Kidney (tissue), 14 donors: ENCODE measurements around the gene ZG16. TPM values are rescaled to one million over a fixed set of nuclear protein-coding genes. Genes with fewer than 3 reads are reported as not detected.
A peak's percentile ranks its signal among the peaks of the same experiment; 100 is the strongest.
"Not testable (repeated sequence)": the region's sequence is repeated elsewhere in the genome, so short reads cannot be mapped to it uniquely, and the experiment has no call there.

Experiments used
- DNase-seq, 5 donors: peaks; one replicate each; pipeline ENCODE4 v3.0.0-alpha.2; 2013 to 2020
- FAIRE-seq: peaks from 2 replicates; lab custom pipeline; 2012; peaks lifted over from hg19 to GRCh38; lab: Jason Lieb, UNC
- H3K27ac ChIP-seq, 2 donors: one replicate each; pipeline ENCODE4 v1.7.0; 2013; ENCODE audit warnings: low read depth in 2 of 2, low read length in 2 of 2, inconsistent platforms in 1 of 2
- H3K27me3 ChIP-seq: one replicate; pipeline ENCODE4 v1.7.1; 2013; ENCODE audit warnings: low read length, inconsistent platforms; ENCODE audit not compliant: control insufficient read depth, insufficient read depth
- H3K36me3 ChIP-seq, 3 donors: one replicate each; pipeline versions ENCODE4 v1.7.0 to v1.7.1; 2013; ENCODE audit warnings: low read length in 3 of 3, control low read depth in 1 of 3, inconsistent platforms in 1 of 3; ENCODE audit not compliant: insufficient read depth in 3 of 3, control insufficient read depth in 2 of 3
- H3K4me1 ChIP-seq, 3 donors: one replicate each; pipeline versions ENCODE4 v1.7.0 to v1.7.1; 2013; ENCODE audit warnings: low read length in 3 of 3, inconsistent platforms in 1 of 3, low read depth in 1 of 3; ENCODE audit not compliant: control insufficient read depth in 2 of 3, insufficient read depth in 2 of 3
- H3K4me3 ChIP-seq, 3 donors: one replicate each; pipeline versions ENCODE4 v1.7.0 to v1.8.1; 2013; ENCODE audit warnings: low read length in 3 of 3, control low read depth in 1 of 3, inconsistent platforms in 1 of 3
- H3K9ac ChIP-seq, 3 donors: one replicate each; pipeline versions ENCODE4 v1.7.0 to v1.7.1; 2013; ENCODE audit warnings: low read length in 3 of 3, control low read depth in 1 of 3, inconsistent platforms in 1 of 3
- H3K9me3 ChIP-seq, 3 donors: one replicate each; pipeline versions ENCODE4 v1.7.0 to v1.7.1; 2013; ENCODE audit warnings: low read length in 3 of 3, control low read depth in 1 of 3, inconsistent platforms in 1 of 3; ENCODE audit not compliant: control insufficient read depth in 2 of 3, insufficient read depth in 1 of 3
- CTCF ChIP-seq: IDR thresholded peaks from 3 replicates; pipeline ENCODE4 v1.5.1; 2012; ENCODE audit warnings: mild to moderate bottlenecking, moderate library complexity, borderline replicate concordance; ENCODE audit not compliant: insufficient read depth; ENCODE audit errors: extremely low read depth
- intact Hi-C: fragments of 100-400 bp; cut with DNase I; formaldehyde crosslinking; loops from one replicate; pipeline ENCODE4 v1.11.1; 2022
- polyA plus RNA-seq: library from polyadenylated mRNA; stranded (reverse); fragments of 350-450 nt; fragmentation: Illumina TruSeq; extraction: RNeasy Lipid Tissue Mini Kit (QIAGEN cat#74804); gene quantifications from one replicate; pipeline ENCODE4 v1.2.3, GENCODE V29; 2014; ENCODE audit warnings: low read depth, low replicate concordance; ENCODE audit not compliant: insufficient read depth
- total RNA-seq: library from RNA; stranded (reverse); fragmentation: NEBNext Ultra II Directional; extraction: Animal tissue kit (Norgen Biotek cat#: 25700); gene quantifications from one replicate; pipeline ENCODE4 v1.2.1, GENCODE V29; 2021
- donor health status: control.
- donor health status: control.
- donor health status: control.
- donor health status: control.
- donor health status: control.
- donor health status: DM: yes; HTN: yes; CAD: no.
- donor health status: Normal renal cell carcinoma (clear cell type).

The ZG16 gene
- total and polyA plus RNA-seq, 2 donors from 2014 or later: not detected

DNA sequence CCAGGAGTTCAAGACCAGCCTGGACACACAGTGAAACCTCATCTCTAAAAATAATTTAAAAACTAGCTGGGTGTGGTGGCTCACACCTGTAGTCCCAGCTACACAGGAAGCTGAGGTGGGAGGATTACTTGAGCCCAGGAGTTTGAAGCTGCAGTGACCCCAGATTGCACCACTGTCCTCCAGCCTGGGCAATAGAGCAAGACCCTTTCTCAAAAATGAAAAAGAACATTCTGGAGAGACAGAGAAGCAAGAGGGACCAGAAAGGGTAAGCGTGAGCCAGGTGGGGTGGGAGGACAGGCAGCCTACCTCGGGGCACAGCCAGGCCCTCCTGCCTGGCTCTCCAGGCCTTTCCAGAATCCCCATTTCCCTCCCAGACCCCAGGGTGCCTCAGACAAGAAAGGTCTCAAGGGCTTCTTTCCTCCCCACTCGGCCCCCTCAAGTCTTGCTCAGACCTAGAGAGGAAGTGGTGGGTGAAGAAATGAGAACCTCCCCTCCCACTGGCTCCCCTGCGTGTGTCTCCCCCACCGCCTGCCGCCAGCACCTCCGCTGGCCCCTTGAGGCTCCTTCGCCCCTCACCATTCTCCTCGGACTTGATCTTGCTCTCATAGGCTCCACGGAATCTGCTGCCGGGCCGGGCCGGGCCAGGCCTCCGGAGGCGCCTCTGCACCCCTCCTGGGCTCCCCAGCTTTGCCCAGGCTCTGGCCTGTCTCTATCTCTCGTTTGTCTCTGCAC, 32.8 kb upstream of the ZG16 start:
- FAIRE-seq (no peak), DNase-seq (peak in 1 of 5 donors; percentile 68)
- intact Hi-C loops: no loop called here
- Histone ChIP-seq H3K4me1 (no peaks in the 10 kb centered on the region), H3K9me3 (no peaks in the 10 kb centered on the region), H3K36me3 (no peaks in the 10 kb centered on the region), H3K9ac (no peak overlapping the region), H3K4me3 (no peak overlapping the region), H3K27me3 (no peaks in the 10 kb centered on the region), H3K27ac (no peak overlapping the region)
- TF ChIP-seq CTCF: no peak

DNA sequence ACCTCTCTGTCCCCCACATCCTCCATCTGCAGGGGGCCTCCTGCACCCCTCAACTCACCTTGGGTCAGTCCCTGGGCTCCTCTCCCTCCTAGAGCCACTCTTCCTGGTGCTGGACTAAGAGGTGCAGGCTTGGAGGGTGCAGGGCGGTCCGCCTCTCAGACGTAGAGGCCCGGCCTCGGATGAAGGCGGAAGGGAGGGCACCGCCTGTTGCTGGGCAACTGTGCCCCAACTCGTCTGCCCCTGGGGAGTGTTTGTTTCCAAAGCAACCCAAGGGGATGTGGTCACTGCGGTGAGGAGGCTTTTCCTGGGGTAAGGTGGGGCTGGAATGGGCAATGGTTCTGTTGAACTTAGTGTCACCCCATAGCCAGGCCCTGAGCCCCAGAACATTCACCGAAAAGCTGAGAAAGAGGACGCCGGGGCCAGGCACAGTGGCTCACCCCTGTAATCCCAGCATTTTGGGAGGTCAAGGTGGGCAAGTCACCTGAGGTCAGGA, 32.2 kb upstream of the ZG16 start, which contains the start of gene C16orf54:
TSS of gene C16orf54 (minus strand) at position 138 of the 493 bp plus-strand sequence. CDS start 1,039 bp downstream, outside the sequence.
- no peak within 1 kb of the TSS for H3K4me3 ChIP-seq
- no peak for FAIRE-seq
- no peaks in the 10 kb centered on the region for H3K27me3 ChIP-seq
- no peaks in the 10 kb centered on the region for H3K4me1 ChIP-seq
- no peak for TF ChIP-seq CTCF
- H3K36me3 ChIP-seq: no peaks in the 10 kb centered on the region
- H3K27ac ChIP-seq: no peak within 1 kb of the TSS
- intact Hi-C loops: no loop called here
- H3K9me3 ChIP-seq: no peaks in the 10 kb centered on the region
- no peak within 1 kb of the TSS for H3K9ac ChIP-seq
- peak in 2 of 5 donors; percentile 11 to 91 for DNase-seq

DNA sequence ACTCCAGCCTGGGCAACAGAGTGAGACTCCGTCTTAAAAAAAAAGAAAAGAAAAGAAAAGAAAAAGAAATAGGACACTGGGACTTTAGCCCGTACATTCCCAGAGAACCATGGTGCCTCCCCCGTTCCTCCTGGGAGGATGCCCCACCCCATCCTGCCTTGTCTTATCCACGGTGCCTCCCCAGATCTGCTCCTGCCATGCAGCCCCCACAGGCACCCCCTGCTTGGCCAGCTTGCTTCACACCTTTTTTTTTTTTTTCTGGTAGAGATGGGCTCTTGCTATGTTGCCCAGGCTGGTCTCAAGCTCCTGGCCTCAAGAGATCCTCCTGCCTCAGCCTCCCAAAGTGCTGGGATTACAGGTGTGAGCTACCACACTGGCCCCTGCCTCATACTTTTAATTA, 31.5 kb upstream of the ZG16 start:
- H3K4me3 ChIP-seq, H3K9ac ChIP-seq, FAIRE-seq, H3K36me3 ChIP-seq, DNase-seq, H3K9me3 ChIP-seq, intact Hi-C loops, H3K27ac ChIP-seq, H3K27me3 ChIP-seq, H3K4me1 ChIP-seq: not testable (repeated sequence)

DNA sequence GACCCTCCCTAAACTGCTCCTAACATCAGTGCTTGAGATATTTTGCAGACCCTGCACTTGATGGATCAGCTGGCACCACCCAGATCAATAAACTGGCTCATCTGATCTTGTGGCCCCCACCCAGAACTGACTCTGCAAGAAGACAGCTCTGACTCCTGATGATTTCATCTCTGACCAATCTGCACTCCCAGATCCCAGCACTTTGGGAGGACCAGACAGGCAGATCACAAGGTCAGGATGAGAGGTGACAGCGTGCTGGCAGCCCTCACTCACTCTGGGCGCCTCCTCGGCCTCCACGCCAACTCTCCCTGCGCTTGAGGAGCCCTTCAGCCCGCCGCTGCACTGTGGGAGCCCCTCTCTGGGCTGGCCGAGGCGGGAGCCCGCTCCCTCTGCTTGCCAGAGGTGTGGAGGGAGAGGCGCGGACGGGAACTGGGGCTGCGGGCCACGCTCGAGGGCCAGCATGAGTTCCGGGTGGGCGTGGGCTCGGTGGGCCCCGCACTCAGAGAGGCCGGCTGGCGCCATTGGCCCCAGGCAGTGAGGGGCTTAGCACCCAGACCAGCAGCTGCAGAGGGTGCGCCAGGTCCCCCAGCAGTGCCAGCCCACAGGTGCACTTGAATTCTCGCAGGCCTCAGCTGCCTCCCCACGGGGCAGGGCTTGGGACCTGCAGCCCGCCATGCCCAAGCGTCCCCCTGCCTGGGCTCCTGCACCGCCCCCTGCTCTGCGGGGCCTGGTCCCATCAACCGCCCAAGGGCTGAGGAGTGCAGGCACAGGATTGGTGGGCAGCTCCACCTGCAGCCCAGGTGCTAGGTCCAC, 29.9 kb upstream of the ZG16 start:
- no peaks in the 10 kb centered on the region for H3K36me3 ChIP-seq
- no peak overlapping the region for H3K9ac ChIP-seq
- intact Hi-C loops: no loop called here

GRCh38 chr16:29748760-29749149, 29.3 kb upstream of the ZG16 start:
- H3K4me3 ChIP-seq, H3K36me3 ChIP-seq, intact Hi-C loops, H3K27ac ChIP-seq, H3K4me1 ChIP-seq, FAIRE-seq, H3K27me3 ChIP-seq, H3K9ac ChIP-seq, H3K9me3 ChIP-seq, DNase-seq: not testable (repeated sequence)

More for the DNA sequence above, 29.9 kb upstream of the ZG16 start:
- no peak overlapping the region for H3K27ac ChIP-seq
- H3K4me1 ChIP-seq: no peaks in the 10 kb centered on the region
- FAIRE-seq (no peak), DNase-seq (peak in 1 of 5 donors; percentile 70)
- H3K27me3 ChIP-seq: no peaks in the 10 kb centered on the region
- H3K4me3 ChIP-seq: no peak overlapping the region
- H3K9me3 ChIP-seq: no peaks in the 10 kb centered on the region
- TF ChIP-seq CTCF: no peak
